ENCODE results near the gene KHK. TPM values are rescaled to one million over a fixed set of nuclear protein-coding genes. Genes with fewer than 3 reads are reported as not detected.

The KHK gene
- total RNA-seq, 1 experiment from 2014 or later = 1.5 TPM

GRCh38 chr2:27135478-27135955 lies 48.9 kb downstream of the KHK start:
- BruUV-seq (replicated peaks) = no TSS peak
- in situ Hi-C loops (cut with HindIII; ENCODE audit: low pct_unique_long_range_greater_than_20kb, low sequenced_read_pairs) (no loop called here), intact Hi-C loops (cut with micrococcal nuclease; ENCODE audit: unreplicated experiment) (no loop called here)
- ATAC-seq (no peak), DNase-seq (ENCODE audit: low read depth, low spot score) (no peak)
- H3K9me3 ChIP-seq (ENCODE audit: control insufficient read depth, insufficient read depth, low read depth, low read length) = no peaks in the 10 kb centered on the region
- peaks cover 4% of the 10 kb centered on the region; the same call in 1 of the 2 replicates for H3K36me3 ChIP-seq (ENCODE audit: control insufficient read depth, insufficient read depth, low read length)
- H3K27ac ChIP-seq (ENCODE audit: low read length) = peak overlapping the region; percentile 89; the same call in 1 of the 2 replicates
- TF ChIP-seq SIN3A (IDR thresholded peaks at IDR 0.05; ENCODE audit: borderline replicate concordance, insufficient read depth, low read depth, low read length) (no peak), TCF7L2 (IDR thresholded peaks at IDR 0.05; ENCODE audit: low read depth, low read length) (no peak), REST (IDR thresholded peaks at IDR 0.05; ENCODE audit: insufficient read depth in 1 of 2, low read depth in 2 of 2, low read length in 1 of 2) (no peak), POLR2AphosphoS5 (IDR thresholded peaks at IDR 0.05; ENCODE audit: low read depth, low read length) (no peak), CTCF (IDR thresholded peaks at IDR 0.05) (no peak)
- peaks cover 5% of the 10 kb centered on the region for H3K4me1 ChIP-seq (ENCODE audit: control insufficient read depth, insufficient read depth, low read length)
- no peaks in the 10 kb centered on the region for H3K27me3 ChIP-seq (ENCODE audit: control insufficient read depth, insufficient read depth, low read length)
- ChIA-PET POLR2A (no interaction called here), CTCF (no interaction called here)
- no peak overlapping the region for H3K4me3 ChIP-seq (ENCODE audit: low read depth in 2 of 2, low read length in 2 of 2)

GRCh38 chr2:27136751-27137150 lies 50.2 kb downstream of the KHK start:
- Histone ChIP-seq H3K27ac (ENCODE audit: low read length) (no peak overlapping the region), H3K4me1 (ENCODE audit: control insufficient read depth, insufficient read depth, low read length) (peaks cover 5% of the 10 kb centered on the region), H3K9me3 (ENCODE audit: control insufficient read depth, insufficient read depth, low read depth, low read length) (no peaks in the 10 kb centered on the region), H3K4me3 (ENCODE audit: low read depth in 2 of 2, low read length in 2 of 2) (no peak overlapping the region), H3K27me3 (ENCODE audit: control insufficient read depth, insufficient read depth, low read length) (no peaks in the 10 kb centered on the region), H3K36me3 (ENCODE audit: control insufficient read depth, insufficient read depth, low read length) (peaks cover 4% of the 10 kb centered on the region; the same call in 1 of the 2 replicates)
- no TSS peak for BruUV-seq (replicated peaks)
- ChIA-PET CTCF (interaction anchor here (0.6 kb wide), 1 partner anchor 13 kb away, joined by 5 read pairs; no protein-coding TSS in a partner anchor), POLR2A (interaction anchor here (0.6 to 0.7 kb wide), 2 partner anchors 20 to 24 kb away, joined by 8 to 11 read pairs; no protein-coding TSS in a partner anchor)
- DNase-seq (ENCODE audit: low read depth, low spot score) (no peak), ATAC-seq (no peak)
- TF ChIP-seq REST (IDR thresholded peaks at IDR 0.05; ENCODE audit: insufficient read depth in 1 of 2, low read depth in 2 of 2, low read length in 1 of 2) (no peak), CTCF (IDR thresholded peaks at IDR 0.05) (no peak), POLR2AphosphoS5 (IDR thresholded peaks at IDR 0.05; ENCODE audit: low read depth, low read length) (no peak), TCF7L2 (IDR thresholded peaks at IDR 0.05; ENCODE audit: low read depth, low read length) (no peak), SIN3A (IDR thresholded peaks at IDR 0.05; ENCODE audit: borderline replicate concordance, insufficient read depth, low read depth, low read length) (no peak)
- intact Hi-C loops (cut with micrococcal nuclease; ENCODE audit: unreplicated experiment) = no loop called here
- in situ Hi-C loops (cut with HindIII; ENCODE audit: low pct_unique_long_range_greater_than_20kb, low sequenced_read_pairs) = no loop called here

All from Panc1 (cell line).